ENCODE results near the gene HOXB4.
A peak's percentile ranks its signal among the peaks of the same experiment; 100 is the strongest.

HOXB4 gene

GRCh38 chr17:48599354-48599753 is 21.2 kb upstream of the HOXB4 start:
- TF ChIP-seq EZH2phosphoT487 (IDR thresholded peaks at IDR 0.05; ENCODE audit: low read length) = no peak
- TF ChIP-seq EZH2 (optimal IDR thresholded peaks at IDR 0.05; ENCODE audit: low read depth, low read length) = no peak
- TF ChIP-seq, protein P1, sequence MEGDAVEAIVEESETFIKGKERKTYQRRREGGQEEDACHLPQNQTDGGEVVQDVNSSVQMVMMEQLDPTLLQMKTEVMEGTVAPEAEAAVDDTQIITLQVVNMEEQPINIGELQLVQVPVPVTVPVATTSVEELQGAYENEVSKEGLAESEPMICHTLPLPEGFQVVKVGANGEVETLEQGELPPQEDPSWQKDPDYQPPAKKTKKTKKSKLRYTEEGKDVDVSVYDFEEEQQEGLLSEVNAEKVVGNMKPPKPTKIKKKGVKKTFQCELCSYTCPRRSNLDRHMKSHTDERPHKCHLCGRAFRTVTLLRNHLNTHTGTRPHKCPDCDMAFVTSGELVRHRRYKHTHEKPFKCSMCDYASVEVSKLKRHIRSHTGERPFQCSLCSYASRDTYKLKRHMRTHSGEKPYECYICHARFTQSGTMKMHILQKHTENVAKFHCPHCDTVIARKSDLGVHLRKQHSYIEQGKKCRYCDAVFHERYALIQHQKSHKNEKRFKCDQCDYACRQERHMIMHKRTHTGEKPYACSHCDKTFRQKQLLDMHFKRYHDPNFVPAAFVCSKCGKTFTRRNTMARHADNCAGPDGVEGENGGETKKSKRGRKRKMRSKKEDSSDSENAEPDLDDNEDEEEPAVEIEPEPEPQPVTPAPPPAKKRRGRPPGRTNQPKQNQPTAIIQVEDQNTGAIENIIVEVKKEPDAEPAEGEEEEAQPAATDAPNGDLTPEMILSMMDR (IDR thresholded peaks at IDR 0.05; ENCODE audit: low read length) = no peak
- Histone ChIP-seq H3K9me3 (replicated peaks; ENCODE audit: insufficient read depth, low read length) (no peaks in the 10 kb centered on the region), H2AFZ (ENCODE audit: low read length) (no peak overlapping the region), H3K27me3 (replicated peaks; ENCODE audit: insufficient read depth, low read length) (peaks cover 90% of the 10 kb centered on the region), H3K9ac (ENCODE audit: low read length) (no peak overlapping the region), H3K4me3 (ENCODE audit: low read length) (no peak overlapping the region), H3K4me1 (ENCODE audit: low read length) (no peaks in the 10 kb centered on the region), H3K4me2 (ENCODE audit: low read depth, low read length) (no peak overlapping the region), H3K27ac (ENCODE audit: low read length) (no peak overlapping the region), H4K20me1 (ENCODE audit: insufficient read depth, low read length) (no peaks in the 10 kb centered on the region), H3K36me3 (replicated peaks; ENCODE audit: insufficient read depth, low read length) (no peaks in the 10 kb centered on the region), H3F3A (ENCODE audit: insufficient read depth, low read length) (no peaks in the 10 kb centered on the region), H3K9me2 (replicated peaks; ENCODE audit: insufficient read depth, low read length) (no peaks in the 10 kb centered on the region), H3K79me2 (ENCODE audit: low read length) (no peaks in the 10 kb centered on the region)
- no peak for DNase-seq

- H4K20me1 ChIP-seq (ENCODE audit: insufficient read depth, low read length) = no peaks in the 10 kb centered on the region
- no peak overlapping the region for H3K4me2 ChIP-seq (ENCODE audit: low read depth, low read length)
- no peaks in the 10 kb centered on the region for H3K36me3 ChIP-seq (replicated peaks; ENCODE audit: insufficient read depth, low read length)
- H3K9me3 ChIP-seq (replicated peaks; ENCODE audit: insufficient read depth, low read length) = no peaks in the 10 kb centered on the region
- H3K9me2 ChIP-seq (replicated peaks; ENCODE audit: insufficient read depth, low read length) = no peaks in the 10 kb centered on the region
- H3K79me2 ChIP-seq (ENCODE audit: low read length) = no peaks in the 10 kb centered on the region
- DNase-seq = no peak
- TF ChIP-seq, protein P1 (IDR thresholded peaks at IDR 0.05; ENCODE audit: low read length) = no peak
- TF ChIP-seq EZH2phosphoT487 (IDR thresholded peaks at IDR 0.05; ENCODE audit: low read length) = no peak
- TF ChIP-seq EZH2 (optimal IDR thresholded peaks at IDR 0.05; ENCODE audit: low read depth, low read length) = no peak
- no peak overlapping the region for H3K9ac ChIP-seq (ENCODE audit: low read length)
- H3K27ac ChIP-seq (ENCODE audit: low read length) = no peak overlapping the region
- no peaks in the 10 kb centered on the region for H3F3A ChIP-seq (ENCODE audit: insufficient read depth, low read length)
- H3K4me1 ChIP-seq (ENCODE audit: low read length) = no peaks in the 10 kb centered on the region
- H2AFZ ChIP-seq (ENCODE audit: low read length) = no peak overlapping the region
- no peak overlapping the region for H3K4me3 ChIP-seq (ENCODE audit: low read length)
- H3K27me3 ChIP-seq (replicated peaks; ENCODE audit: insufficient read depth, low read length) = peaks cover 84% of the 10 kb centered on the region
These were observed 20.6 kb upstream of the HOXB4 start for GRCh38 chr17:48598736-48599135.

- Histone ChIP-seq H3K9me3 (replicated peaks; ENCODE audit: insufficient read depth, low read length) (no peaks in the 10 kb centered on the region), H3K4me1 (ENCODE audit: low read length) (no peaks in the 10 kb centered on the region), H3F3A (ENCODE audit: insufficient read depth, low read length) (no peaks in the 10 kb centered on the region), H3K4me3 (ENCODE audit: low read length) (peak overlapping the region; percentile 58), H3K4me2 (ENCODE audit: low read depth, low read length) (peak overlapping the region; percentile 95), H4K20me1 (ENCODE audit: insufficient read depth, low read length) (no peaks in the 10 kb centered on the region), H3K27ac (ENCODE audit: low read length) (no peak overlapping the region), H3K27me3 (replicated peaks; ENCODE audit: insufficient read depth, low read length) (peaks cover 77% of the 10 kb centered on the region), H3K9me2 (replicated peaks; ENCODE audit: insufficient read depth, low read length) (no peaks in the 10 kb centered on the region), H2AFZ (ENCODE audit: low read length) (peak overlapping the region; percentile 54), H3K79me2 (ENCODE audit: low read length) (no peaks in the 10 kb centered on the region), H3K36me3 (replicated peaks; ENCODE audit: insufficient read depth, low read length) (no peaks in the 10 kb centered on the region), H3K9ac (ENCODE audit: low read length) (no peak overlapping the region)
- DNase-seq = no peak
- TF ChIP-seq, protein P1 (IDR thresholded peaks at IDR 0.05; ENCODE audit: low read length) = no peak
- TF ChIP-seq EZH2phosphoT487 (IDR thresholded peaks at IDR 0.05; ENCODE audit: low read length) (0 out of 2 replicates have a peak, but pooled peaks have one; percentile 47), EZH2 (optimal IDR thresholded peaks at IDR 0.05; ENCODE audit: low read depth, low read length) (peak; percentile 76)
These were observed 19.9 kb upstream of the HOXB4 start for GRCh38 chr17:48597778-48598631.

Data from MM.1S (cell line).